Stomach (tissue), 4 donors: ENCODE results near the gene ALPP.

Experiments
- CTCF ChIP-seq, 7 experiments: fragments of 450-650 bp in 4 of 7; fragments of 200-600 bp in 3 of 7; sonication (generic) in 3 of 7; IDR thresholded peaks; one replicate each; pipeline ENCODE4 v1.5.1; 2016 to 2019; ENCODE audit warnings: antibody characterized with exemption in 7 of 7, control low read depth in 2 of 7, mild to moderate bottlenecking in 1 of 7
- EP300 ChIP-seq: sonication (generic); formaldehyde crosslinking; IDR thresholded peaks from one replicate; pipeline ENCODE4 v1.6.1; 2017; ENCODE audit warnings: antibody characterized with exemption
- POLR2A ChIP-seq, 4 donors: fragments of 450-650 bp; IDR thresholded peaks; one replicate each; pipeline ENCODE4 v1.6.1; 2016; ENCODE audit warnings: antibody characterized with exemption in 4 of 4, control low read depth in 2 of 4, mild to moderate bottlenecking in 1 of 4, moderate library complexity in 1 of 4
- POLR2AphosphoS5 ChIP-seq, 3 donors: sonication (generic); formaldehyde crosslinking; IDR thresholded peaks; one replicate each; pipeline ENCODE4 v1.6.1; 2016; ENCODE audit warnings: antibody characterized with exemption in 3 of 3

DNA sequence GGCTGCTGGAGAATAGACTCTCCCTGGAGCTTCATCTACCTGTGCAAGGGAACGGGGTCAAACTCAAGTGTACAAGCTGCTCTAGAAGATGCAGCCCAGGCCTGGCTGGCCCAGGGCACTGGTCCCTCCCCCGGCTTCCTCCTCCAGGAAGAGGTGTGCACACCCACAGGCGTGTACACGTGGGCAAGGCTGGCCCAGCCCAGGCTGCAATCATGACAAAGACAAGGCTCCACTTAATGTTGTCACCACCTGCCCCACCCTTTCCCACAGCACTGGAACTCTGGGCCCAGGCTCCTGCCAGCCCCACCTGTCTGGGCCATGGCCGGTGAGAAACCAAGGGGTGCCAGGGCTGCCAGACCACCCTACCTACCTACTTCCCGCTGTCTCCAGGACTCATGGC lies 29.6 kb upstream of the ALPP start:
- TF ChIP-seq CTCF (IDR thresholded peaks at IDR 0.05) = no peak
- TF ChIP-seq POLR2A (IDR thresholded peaks at IDR 0.05) = no peak
- no peak for TF ChIP-seq POLR2AphosphoS5 (IDR thresholded peaks at IDR 0.05)
- no peak for TF ChIP-seq EP300
